ENCODE results near the gene ACLY.

- TF ChIP-seq ZNF530 (CRISPR knock-in tag; IDR thresholded peaks at IDR 0.05; ENCODE audit: low read depth) (no peak), ZNF260 (CRISPR knock-in tag; IDR thresholded peaks at IDR 0.05; ENCODE audit: borderline replicate concordance, low read depth) (no peak), PAF1 (CRISPR knock-in tag; IDR thresholded peaks at IDR 0.05) (no peak), TCF7 (IDR thresholded peaks at IDR 0.05; ENCODE audit: low read depth) (no peak), REST (IDR thresholded peaks at IDR 0.05; ENCODE audit: borderline replicate concordance in 1 of 2, low read depth in 1 of 2, low read length in 2 of 2) (no peak), SNAI1 (CRISPR knock-in tag; IDR thresholded peaks at IDR 0.05; ENCODE audit: borderline replicate concordance) (no peak), EP300 (IDR thresholded peaks at IDR 0.05; ENCODE audit: low read depth in 2 of 2, low read length in 2 of 2) (no peak), EP300 (CRISPR knock-in tag; IDR thresholded peaks at IDR 0.05; ENCODE audit: borderline replicate concordance) (no peak), SETDB1 (CRISPR knock-in tag; IDR thresholded peaks at IDR 0.05; ENCODE audit: borderline replicate concordance) (no peak), ZKSCAN5 (CRISPR knock-in tag; IDR thresholded peaks at IDR 0.05) (no peak), SRF (IDR thresholded peaks at IDR 0.05; ENCODE audit: low read depth, low read length) (no peak)
Measured at GRCh38 chr17:41948762-41949460, 30.2 kb upstream of the ACLY start.

All from HepG2 (cell line).